Body of pancreas (tissue), 4 donors: ENCODE data around the gene KIFC3.
"Not testable (repeated sequence)": the region's sequence is repeated elsewhere in the genome, so short reads cannot be mapped to it uniquely, and the experiment has no call there.

Experiments
- POLR2A ChIP-seq, 3 donors: fragments of 450-650 bp; IDR thresholded peaks; one replicate each; pipeline ENCODE4 v1.6.1; 2016; ENCODE audit warnings: antibody characterized with exemption in 3 of 3, mild to moderate bottlenecking in 2 of 3
- TF ChIP-seq, protein P1 (sequence below), 7 experiments: fragments of 450-650 bp in 4 of 7; fragments of 200-600 bp in 3 of 7; sonication (generic) in 3 of 7; IDR thresholded peaks; one replicate each; pipeline ENCODE4 v1.5.1; 2016 to 2019; ENCODE audit warnings: antibody characterized with exemption in 7 of 7

DNA sequence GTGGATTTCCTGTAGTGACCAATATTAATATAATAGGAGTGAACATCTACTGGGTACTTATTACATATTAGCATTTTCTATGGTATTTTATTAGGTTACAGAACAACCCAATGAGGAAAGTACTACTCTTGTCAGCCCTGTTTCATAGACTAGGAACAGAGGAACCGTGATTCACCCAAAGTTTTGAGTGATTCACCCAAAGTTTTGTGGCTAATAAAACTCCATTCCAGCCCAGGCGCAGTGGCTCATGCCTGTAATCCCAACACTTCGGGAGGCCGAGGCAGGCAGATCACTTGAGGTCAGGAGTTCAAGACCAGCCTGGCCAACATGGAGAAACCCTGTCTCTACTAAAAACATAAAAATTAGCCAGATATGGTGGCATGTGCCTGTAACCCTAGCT lies 33.1 kb upstream of the KIFC3 start:
- TF ChIP-seq POLR2A (IDR thresholded peaks at IDR 0.05): not testable (repeated sequence)
- TF ChIP-seq, protein P1, sequence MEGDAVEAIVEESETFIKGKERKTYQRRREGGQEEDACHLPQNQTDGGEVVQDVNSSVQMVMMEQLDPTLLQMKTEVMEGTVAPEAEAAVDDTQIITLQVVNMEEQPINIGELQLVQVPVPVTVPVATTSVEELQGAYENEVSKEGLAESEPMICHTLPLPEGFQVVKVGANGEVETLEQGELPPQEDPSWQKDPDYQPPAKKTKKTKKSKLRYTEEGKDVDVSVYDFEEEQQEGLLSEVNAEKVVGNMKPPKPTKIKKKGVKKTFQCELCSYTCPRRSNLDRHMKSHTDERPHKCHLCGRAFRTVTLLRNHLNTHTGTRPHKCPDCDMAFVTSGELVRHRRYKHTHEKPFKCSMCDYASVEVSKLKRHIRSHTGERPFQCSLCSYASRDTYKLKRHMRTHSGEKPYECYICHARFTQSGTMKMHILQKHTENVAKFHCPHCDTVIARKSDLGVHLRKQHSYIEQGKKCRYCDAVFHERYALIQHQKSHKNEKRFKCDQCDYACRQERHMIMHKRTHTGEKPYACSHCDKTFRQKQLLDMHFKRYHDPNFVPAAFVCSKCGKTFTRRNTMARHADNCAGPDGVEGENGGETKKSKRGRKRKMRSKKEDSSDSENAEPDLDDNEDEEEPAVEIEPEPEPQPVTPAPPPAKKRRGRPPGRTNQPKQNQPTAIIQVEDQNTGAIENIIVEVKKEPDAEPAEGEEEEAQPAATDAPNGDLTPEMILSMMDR (IDR thresholded peaks at IDR 0.05): not testable (repeated sequence)
